K562 (cell line): ENCODE measurements around the gene IMMP2L. TPM values are rescaled to one million over a fixed set of nuclear protein-coding genes. Genes with fewer than 3 reads are reported as not detected.

ENCODE experiments used
- CAMTA2 ChIP-seq: fragments of 250-450 bp; sonication (Bioruptor Pico); conservative IDR thresholded peaks from 2 replicates; pipeline ENCODE4 v1.5.1; 2022
- CREB5 ChIP-seq: fragments of 250-450 bp; sonication (Bioruptor Pico); IDR thresholded peaks from 2 replicates; pipeline ENCODE4 v1.5.0; 2020; ENCODE audit warnings: mild to moderate bottlenecking
- KDM2B ChIP-seq: fragments of 250-450 bp; sonication (Bioruptor Pico); IDR thresholded peaks from 2 replicates; pipeline ENCODE4 v1.8.0; 2021; ENCODE audit warnings: mild to moderate bottlenecking, moderate library complexity
- PHF21A ChIP-seq: fragments of 450-650 bp; IDR thresholded peaks from 2 replicates; pipeline ENCODE4 v1.6.1; 2017; ENCODE audit warnings: low read depth, borderline replicate concordance
- PML ChIP-seq: IDR thresholded peaks from 2 replicates; pipeline ENCODE4 v1.6.1; 2012; ENCODE audit warnings: low read length, inconsistent platforms
- RNF2 ChIP-seq: sonication (generic); IDR thresholded peaks from 2 replicates; pipeline ENCODE4 v1.6.1; 2016
- SETDB1 ChIP-seq: IDR thresholded peaks from one replicate; pipeline ENCODE4 v1.6.1; 2012; ENCODE audit warnings: low read length, control low read depth, inconsistent platforms
- STAG1 ChIP-seq: sonication (generic); formaldehyde crosslinking; IDR thresholded peaks from 2 replicates; pipeline ENCODE4 v1.5.0; 2020; ENCODE audit warnings: missing genetic modification reagents, borderline replicate concordance
- THRA ChIP-seq: fragments of 450-650 bp; IDR thresholded peaks from 2 replicates; pipeline ENCODE4 v1.6.1; 2017; ENCODE audit warnings: mild to moderate bottlenecking, moderate library complexity
- ZNF561 ChIP-seq: fragments of 450-650 bp; formaldehyde crosslinking; conservative IDR thresholded peaks from 2 replicates; pipeline ENCODE4 v1.4.0; 2020; ENCODE audit warnings: mild to moderate bottlenecking, moderate library complexity
- ZNF609 ChIP-seq: sonication (generic); formaldehyde crosslinking; IDR thresholded peaks from 2 replicates; pipeline ENCODE4 v1.8.1; 2023; ENCODE audit warnings: missing genetic modification reagents, mild to moderate bottlenecking, borderline replicate concordance
- ZNF830 ChIP-seq: fragments of 250-450 bp; sonication (Bioruptor Pico); IDR thresholded peaks from 2 replicates; pipeline ENCODE4 v1.5.0; 2021; ENCODE audit warnings: mild to moderate bottlenecking
- polyA plus RNA-seq, 8 experiments: library from polyadenylated mRNA; depleted of rRNA in 4 of 8; stranded (reverse) in 5 of 8; unstranded in 3 of 8; fragments of >200 nt; fragmentation: Nextera tagmentation in 2 of 8; fragmentation: Illumina TruSeq in 1 of 8; extraction: Ambion mirVana in 2 of 8; extraction: Trizol in 1 of 8; gene quantifications; 2 replicates each; pipeline versions ENCODE4 v1.2.1 to v1.2.3, GENCODE V29; 2011 to 2014; ENCODE audit warnings: inconsistent platforms in 1 of 8, missing spikeins in 1 of 8
- total RNA-seq, 7 experiments: library from RNA; depleted of rRNA in 6 of 7; stranded (reverse); fragments of >200 nt in 6 of 7; fragmentation: Illumina TruSeq in 2 of 7; extraction: Trizol in 2 of 7; gene quantifications; 2 replicates each; pipeline versions ENCODE4 v1.2.1 to v1.2.3, GENCODE V29; 2011 to 2021; ENCODE audit warnings: low replicate concordance in 1 of 7
- TF ChIP-seq, protein P1 (sequence below), 2 experiments: IDR thresholded peaks in 1 of 2; conservative IDR thresholded peaks in 1 of 2; 2 replicates each; pipeline ENCODE4 v1.6.1; 2016; ENCODE audit warnings: low read depth in 2 of 2, mild to moderate bottlenecking in 1 of 2, missing compliant biosample characterization in 1 of 2, missing genetic modification characterization in 1 of 2, moderate library complexity in 1 of 2
- TF ChIP-seq, protein P2 (sequence below): fragments of 450-650 bp; IDR thresholded peaks from 2 replicates; pipeline ENCODE4 v1.6.1; 2017; ENCODE audit warnings: antibody characterized with exemption, mild to moderate bottlenecking

The IMMP2L gene
- total and polyA plus RNA-seq, 9 of the 15 experiments (the other 6 are each of a cell fraction or from before 2014, with no cell fraction given), result 29.7 to 116 (median 53.0) TPM

DNA sequence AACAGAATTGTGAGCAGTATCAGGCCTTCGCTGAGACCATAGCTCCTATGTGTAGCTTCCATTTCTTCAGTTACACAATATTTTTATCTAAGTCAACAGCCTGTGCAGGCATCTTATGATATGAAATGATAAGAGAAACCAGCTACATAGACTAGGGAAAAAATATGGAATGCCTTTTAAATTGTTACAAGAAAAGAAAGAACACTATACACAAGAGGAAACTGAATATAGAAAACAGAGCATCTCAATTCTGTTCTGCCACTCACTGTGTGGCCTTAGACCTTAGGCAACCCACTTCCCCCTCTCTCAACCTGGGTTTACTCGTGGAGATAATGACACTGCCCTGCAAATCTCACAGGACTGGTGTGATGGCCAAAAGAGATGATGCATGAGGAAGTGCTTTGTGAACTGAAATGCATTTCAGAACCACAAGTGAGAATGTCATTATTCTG is 338.5 kb downstream of the IMMP2L start (continued):
- TF ChIP-seq THRA, result no peak
- TF ChIP-seq, protein P1, sequence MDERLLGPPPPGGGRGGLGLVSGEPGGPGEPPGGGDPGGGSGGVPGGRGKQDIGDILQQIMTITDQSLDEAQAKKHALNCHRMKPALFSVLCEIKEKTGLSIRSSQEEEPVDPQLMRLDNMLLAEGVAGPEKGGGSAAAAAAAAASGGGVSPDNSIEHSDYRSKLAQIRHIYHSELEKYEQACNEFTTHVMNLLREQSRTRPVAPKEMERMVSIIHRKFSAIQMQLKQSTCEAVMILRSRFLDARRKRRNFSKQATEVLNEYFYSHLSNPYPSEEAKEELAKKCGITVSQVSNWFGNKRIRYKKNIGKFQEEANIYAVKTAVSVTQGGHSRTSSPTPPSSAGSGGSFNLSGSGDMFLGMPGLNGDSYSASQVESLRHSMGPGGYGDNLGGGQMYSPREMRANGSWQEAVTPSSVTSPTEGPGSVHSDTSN (CRISPR knock-in tag; IDR thresholded peaks at IDR 0.05; ENCODE audit: low read depth), result no peak
- TF ChIP-seq, protein P1 (tag; conservative IDR thresholded peaks at IDR 0.05; ENCODE audit: low read depth), result no peak
- TF ChIP-seq ZNF609, result no peak
- peak; percentile 87 for TF ChIP-seq PML
- no peak for TF ChIP-seq SETDB1
- TF ChIP-seq, protein P2, sequence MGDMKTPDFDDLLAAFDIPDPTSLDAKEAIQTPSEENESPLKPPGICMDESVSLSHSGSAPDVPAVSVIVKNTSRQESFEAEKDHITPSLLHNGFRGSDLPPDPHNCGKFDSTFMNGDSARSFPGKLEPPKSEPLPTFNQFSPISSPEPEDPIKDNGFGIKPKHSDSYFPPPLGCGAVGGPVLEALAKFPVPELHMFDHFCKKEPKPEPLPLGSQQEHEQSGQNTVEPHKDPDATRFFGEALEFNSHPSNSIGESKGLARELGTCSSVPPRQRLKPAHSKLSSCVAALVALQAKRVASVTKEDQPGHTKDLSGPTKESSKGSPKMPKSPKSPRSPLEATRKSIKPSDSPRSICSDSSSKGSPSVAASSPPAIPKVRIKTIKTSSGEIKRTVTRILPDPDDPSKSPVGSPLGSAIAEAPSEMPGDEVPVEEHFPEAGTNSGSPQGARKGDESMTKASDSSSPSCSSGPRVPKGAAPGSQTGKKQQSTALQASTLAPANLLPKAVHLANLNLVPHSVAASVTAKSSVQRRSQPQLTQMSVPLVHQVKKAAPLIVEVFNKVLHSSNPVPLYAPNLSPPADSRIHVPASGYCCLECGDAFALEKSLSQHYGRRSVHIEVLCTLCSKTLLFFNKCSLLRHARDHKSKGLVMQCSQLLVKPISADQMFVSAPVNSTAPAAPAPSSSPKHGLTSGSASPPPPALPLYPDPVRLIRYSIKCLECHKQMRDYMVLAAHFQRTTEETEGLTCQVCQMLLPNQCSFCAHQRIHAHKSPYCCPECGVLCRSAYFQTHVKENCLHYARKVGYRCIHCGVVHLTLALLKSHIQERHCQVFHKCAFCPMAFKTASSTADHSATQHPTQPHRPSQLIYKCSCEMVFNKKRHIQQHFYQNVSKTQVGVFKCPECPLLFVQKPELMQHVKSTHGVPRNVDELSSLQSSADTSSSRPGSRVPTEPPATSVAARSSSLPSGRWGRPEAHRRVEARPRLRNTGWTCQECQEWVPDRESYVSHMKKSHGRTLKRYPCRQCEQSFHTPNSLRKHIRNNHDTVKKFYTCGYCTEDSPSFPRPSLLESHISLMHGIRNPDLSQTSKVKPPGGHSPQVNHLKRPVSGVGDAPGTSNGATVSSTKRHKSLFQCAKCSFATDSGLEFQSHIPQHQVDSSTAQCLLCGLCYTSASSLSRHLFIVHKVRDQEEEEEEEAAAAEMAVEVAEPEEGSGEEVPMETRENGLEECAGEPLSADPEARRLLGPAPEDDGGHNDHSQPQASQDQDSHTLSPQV, result 0 out of 2 replicates have a peak, but pooled peaks have one; percentile 40
- no peak for TF ChIP-seq RNF2
- no peak for TF ChIP-seq ZNF830 (CRISPR knock-in tag)
- TF ChIP-seq STAG1, result no peak
- no peak for TF ChIP-seq ZNF561 (CRISPR knock-in tag)
- no peak for TF ChIP-seq PHF21A
- TF ChIP-seq KDM2B (CRISPR knock-in tag), result no peak
- no peak for TF ChIP-seq CREB5 (CRISPR knock-in tag)
- TF ChIP-seq CAMTA2, result no peak
